ENCODE results near the gene POLR2H. TPM values are rescaled to one million over a fixed set of nuclear protein-coding genes. Genes with fewer than 3 reads are reported as not detected.
A peak's percentile ranks its signal among the peaks of the same experiment; 100 is the strongest.

POLR2H gene
- total and polyA plus RNA-seq, 2 of the 4 experiments (the other 2 are of a cell fraction): 47.7 to 130 TPM

DNA sequence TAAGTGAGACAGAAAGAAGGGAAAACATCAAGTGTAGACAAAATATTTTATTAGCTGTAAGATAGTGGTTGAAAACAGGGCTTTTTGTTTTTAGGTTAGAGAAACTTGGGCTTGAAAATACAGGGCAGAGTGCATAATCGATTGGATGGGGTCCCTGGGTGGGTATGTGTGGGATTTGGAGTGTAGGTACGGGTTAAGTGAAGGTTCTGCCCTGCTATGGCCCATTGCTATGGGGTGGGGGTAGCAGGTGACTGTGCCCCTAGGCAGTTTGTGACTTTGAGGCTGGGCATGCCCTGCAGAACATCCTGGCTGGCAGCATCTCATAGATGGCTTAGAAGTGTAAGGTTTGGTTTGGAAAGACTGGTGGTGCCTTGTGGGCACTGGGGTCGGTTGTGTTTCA, 27.8 kb upstream of the POLR2H start:
- H3K9ac ChIP-seq (ENCODE audit: low read depth, low read length): no peak overlapping the region
- no peak overlapping the region for H3K14ac ChIP-seq (replicated peaks; ENCODE audit: low read depth, low read length)
- H3K23ac ChIP-seq (ENCODE audit: low read depth, low read length): no peak overlapping the region
- ChIA-PET CTCF (interaction anchor here (0.5 kb wide), 1 partner anchor 432 kb away, joined by 5 read pairs; no protein-coding TSS in a partner anchor), POLR2A (ENCODE audit: unreplicated experiment) (no interaction called here)
- no peak overlapping the region for H4K91ac ChIP-seq (ENCODE audit: insufficient read depth, low read depth, low read length)
- H4K8ac ChIP-seq (ENCODE audit: low read depth in 2 of 2, low read length in 2 of 2): no peak overlapping the region
- H4K5ac ChIP-seq (ENCODE audit: low read depth, low read length): no peak overlapping the region
- H2BK5ac ChIP-seq (ENCODE audit: low read depth, low read length, poor library complexity, severe bottlenecking): peak overlapping the region; percentile 93
- ATAC-seq (ENCODE audit: low read depth) (no peak), DNase-seq (no peak)
- H3K9me3 ChIP-seq (ENCODE audit: control insufficient read depth, insufficient read depth, low read length): no peaks in the 10 kb centered on the region
- H2AK9ac ChIP-seq (replicated peaks; ENCODE audit: low read depth, low read length, poor library complexity): no peak overlapping the region
- peaks cover 62% of the 10 kb centered on the region for H4K20me1 ChIP-seq (ENCODE audit: insufficient read depth, low read length)
- intact Hi-C loops (cut with micrococcal nuclease) (no loop called here), in situ Hi-C loops (cut with MboI; ENCODE audit: low sequenced_read_pairs) (no loop called here), dilution Hi-C loops (cut with HindIII; ENCODE audit: low sequenced_read_pairs, unreplicated experiment) (no loop called here)
- 0 out of 2 replicates have a peak overlapping the region, but pooled peaks have one; percentile 56 for H3K4ac ChIP-seq (ENCODE audit: low read depth, low read length)
- H2BK15ac ChIP-seq (ENCODE audit: low read depth, low read length): no peak overlapping the region
- no peak overlapping the region; the same call in 1 of the 2 replicates for H2AK5ac ChIP-seq (ENCODE audit: low read depth, low read length)
- peaks cover 15 to 73% of the 10 kb centered on the region in 2 experiments for H3K79me1 ChIP-seq (ENCODE audit: low read depth in 1 of 2, low read length in 2 of 2)
- no peak for TF ChIP-seq BHLHE40 (IDR thresholded peaks at IDR 0.05; ENCODE audit: low read depth, low read length)
- TF ChIP-seq RFX5 (IDR thresholded peaks at IDR 0.05; ENCODE audit: low read depth, low read length): no peak
- no peak for TF ChIP-seq CHD1 (IDR thresholded peaks at IDR 0.05; ENCODE audit: low read depth, low read length)
- TF ChIP-seq RCOR1 (IDR thresholded peaks at IDR 0.05; ENCODE audit: insufficient replicate concordance, low read length): no peak
- TF ChIP-seq FOS (IDR thresholded peaks at IDR 0.05; ENCODE audit: low read depth, low read length): no peak
- TF ChIP-seq NFE2L2 (IDR thresholded peaks at IDR 0.05; ENCODE audit: low read depth, low read length): no peak
- TF ChIP-seq RAD21 (IDR thresholded peaks at IDR 0.05; ENCODE audit: low read length): no peak
- peaks cover 25% of the 10 kb centered on the region for H3K9me1 ChIP-seq (ENCODE audit: insufficient read depth, low read length)
- H3K4me2 ChIP-seq (ENCODE audit: low read depth, low read length): no peak overlapping the region
- 96% methylated on average over 3 of the region's 3 CpGs; no CpG with 5 or more reads in 1 of the 2 experiments for WGBS, 2 experiments (ENCODE audit: extremely low coverage in 2 of 2, insufficient read length in 1 of 2)
- peak overlapping the region; percentile 14; the same call in 1 of the 2 replicates for H3K27ac ChIP-seq (ENCODE audit: insufficient read depth, low read length)
- H3K4me3 ChIP-seq (ENCODE audit: insufficient read depth, low read depth, low read length): no peak overlapping the region
- peaks cover 33% of the 10 kb centered on the region for H3K4me1 ChIP-seq (ENCODE audit: control insufficient read depth, insufficient read depth, low read length)
- H2BK120ac ChIP-seq (ENCODE audit: low read depth, low read length): no peak overlapping the region; the same call in 1 of the 2 replicates
- no peak overlapping the region; the same call in 1 of the 2 replicates for H2BK20ac ChIP-seq (ENCODE audit: low read depth, low read length)
- peaks cover 54% of the 10 kb centered on the region for H3K36me3 ChIP-seq (ENCODE audit: control insufficient read depth, insufficient read depth, low read length)
- BruUV-seq (replicated peaks): no TSS peak
- H3K18ac ChIP-seq (ENCODE audit: low read depth, low read length): no peak overlapping the region
- no peak overlapping the region for H3K56ac ChIP-seq (ENCODE audit: extremely low read depth, insufficient read depth, low read length)
- H3K27me3 ChIP-seq (ENCODE audit: control insufficient read depth, insufficient read depth, low read length): no peaks in the 10 kb centered on the region
- H2AFZ ChIP-seq (replicated peaks; ENCODE audit: low read length, poor library complexity): no peak overlapping the region

All from IMR-90 (cell line).